Parathyroid adenoma (tissue), 2 donors: ENCODE results near the gene TASP1.
"Not testable (repeated sequence)": the region's sequence is repeated elsewhere in the genome, so short reads cannot be mapped to it uniquely, and the experiment has no call there.

Source experiments
- H2AFZ ChIP-seq: fragments of 300-600 bp; sonication (generic); one replicate; pipeline ENCODE4 v1.7.0; 2017; ENCODE audit warnings: antibody characterized with exemption, mild to moderate bottlenecking
- H3K27ac ChIP-seq: fragments of 300-600 bp; sonication (generic); one replicate; pipeline ENCODE4 v1.7.0; 2017
- H3K27me3 ChIP-seq: fragments of 300-600 bp; sonication (generic); one replicate; pipeline ENCODE4 v1.7.0; 2017; ENCODE audit warnings: low read length; ENCODE audit not compliant: control insufficient read depth, insufficient read depth
- H3K36me3 ChIP-seq: fragments of 300-600 bp; sonication (generic); one replicate; pipeline ENCODE4 v1.7.0; 2017; ENCODE audit warnings: low read length; ENCODE audit not compliant: control insufficient read depth, insufficient read depth
- H3K4me1 ChIP-seq: fragments of 300-600 bp; sonication (generic); one replicate; pipeline ENCODE4 v1.7.0; 2017; ENCODE audit warnings: control low read depth
- H3K4me2 ChIP-seq: fragments of 300-600 bp; sonication (generic); one replicate; pipeline ENCODE4 v1.7.0; 2017; ENCODE audit warnings: low read length
- H3K4me3 ChIP-seq: fragments of 300-600 bp; sonication (generic); one replicate; pipeline ENCODE4 v1.7.0; 2017; ENCODE audit warnings: low read depth, low read length
- H3K79me2 ChIP-seq: fragments of 300-600 bp; sonication (generic); one replicate; pipeline ENCODE4 v1.7.0; 2017; ENCODE audit warnings: control low read depth
- H3K9ac ChIP-seq: fragments of 300-600 bp; sonication (generic); one replicate; pipeline ENCODE4 v1.7.0; 2017; ENCODE audit warnings: mild to moderate bottlenecking
- H3K9me3 ChIP-seq: fragments of 300-600 bp; sonication (generic); one replicate; pipeline ENCODE4 v1.7.0; 2017; ENCODE audit warnings: low read length; ENCODE audit not compliant: control insufficient read depth
- CTCF ChIP-seq: fragments of 300-600 bp; sonication (generic); IDR thresholded peaks from one replicate; pipeline ENCODE4 v1.7.0; 2017; ENCODE audit warnings: antibody characterized with exemption, mild to moderate bottlenecking
- donor health status: primary hyperparathyroidism.

TASP1 gene

GRCh38 chr20:13611611-13612125 lies 27.1 kb downstream of the TASP1 start:
- no peaks in the 10 kb centered on the region for H3K27me3 ChIP-seq
- no peaks in the 10 kb centered on the region for H3K4me1 ChIP-seq
- no peak overlapping the region for H3K9ac ChIP-seq
- no peak overlapping the region for H2AFZ ChIP-seq
- H3K36me3 ChIP-seq = no peaks in the 10 kb centered on the region
- no peak overlapping the region for H3K4me2 ChIP-seq
- no peak for TF ChIP-seq CTCF
- H3K79me2 ChIP-seq = peaks cover 4% of the 10 kb centered on the region
- no peak overlapping the region for H3K4me3 ChIP-seq
- no peak overlapping the region for H3K27ac ChIP-seq
- no peaks in the 10 kb centered on the region for H3K9me3 ChIP-seq

GRCh38 chr20:13610184-13610583 lies 28.5 kb downstream of the TASP1 start:
- peak; percentile 19 for TF ChIP-seq CTCF

GRCh38 chr20:13608066-13608465 lies 30.7 kb downstream of the TASP1 start:
- no peaks in the 10 kb centered on the region for H3K9me3 ChIP-seq
- no peak overlapping the region for H2AFZ ChIP-seq
- H3K9ac ChIP-seq = no peak overlapping the region
- H3K36me3 ChIP-seq = no peaks in the 10 kb centered on the region
- no peaks in the 10 kb centered on the region for H3K4me1 ChIP-seq
- no peaks in the 10 kb centered on the region for H3K27me3 ChIP-seq
- TF ChIP-seq CTCF = no peak
- peaks cover 10% of the 10 kb centered on the region for H3K79me2 ChIP-seq
- no peak overlapping the region for H3K4me3 ChIP-seq
- no peak overlapping the region for H3K4me2 ChIP-seq
- H3K27ac ChIP-seq = no peak overlapping the region

More at GRCh38 chr20:13610184-13610583, 28.5 kb downstream of the TASP1 start:
- no peak overlapping the region for H3K4me2 ChIP-seq
- H3K9me3 ChIP-seq = no peaks in the 10 kb centered on the region
- no peaks in the 10 kb centered on the region for H3K36me3 ChIP-seq
- H3K4me1 ChIP-seq = no peaks in the 10 kb centered on the region
- no peak overlapping the region for H3K27ac ChIP-seq
- H3K79me2 ChIP-seq = peaks cover 4% of the 10 kb centered on the region
- H3K4me3 ChIP-seq = no peak overlapping the region
- no peak overlapping the region for H3K9ac ChIP-seq
- no peak overlapping the region for H2AFZ ChIP-seq
- H3K27me3 ChIP-seq = no peaks in the 10 kb centered on the region

- H2AFZ ChIP-seq, H3K9me3 ChIP-seq, H3K4me3 ChIP-seq, H3K27ac ChIP-seq, H3K9ac ChIP-seq, H3K4me2 ChIP-seq, H3K36me3 ChIP-seq, H3K4me1 ChIP-seq, H3K27me3 ChIP-seq: not testable (repeated sequence)
- H3K79me2 ChIP-seq = peaks cover 13% of the 10 kb centered on the region
These were observed 45.3 kb downstream of the TASP1 start for GRCh38 chr20:13593423-13593822.

GRCh38 chr20:13588049-13588448 lies 50.7 kb downstream of the TASP1 start:
- TF ChIP-seq CTCF = no peak
- Histone ChIP-seq H3K27ac (no peak overlapping the region), H3K4me1 (no peaks in the 10 kb centered on the region), H3K79me2 (no peaks in the 10 kb centered on the region), H3K27me3 (no peaks in the 10 kb centered on the region), H3K36me3 (no peaks in the 10 kb centered on the region), H2AFZ (no peak overlapping the region), H3K9ac (no peak overlapping the region), H3K9me3 (no peaks in the 10 kb centered on the region), H3K4me3 (no peak overlapping the region), H3K4me2 (no peak overlapping the region)
